H7 (cell line): ENCODE results near the gene TMEM45A. TPM values are rescaled to one million over a fixed set of nuclear protein-coding genes. Genes with fewer than 3 reads are reported as not detected.

Experiments
- DNase-seq: peaks from one replicate; pipeline ENCODE4 v3.0.0; 2012
- H3K27me3 ChIP-seq: 2 replicates; pipeline ENCODE4 v1.6.0; 2011; ENCODE audit warnings: mild to moderate bottlenecking, low read length; ENCODE audit not compliant: control insufficient read depth, insufficient read depth
- H3K36me3 ChIP-seq: replicated peaks from 2 replicates; pipeline ENCODE4 v1.5.1; 2011; ENCODE audit warnings: low read length; ENCODE audit not compliant: control insufficient read depth, insufficient read depth
- H3K4me3 ChIP-seq: 2 replicates; pipeline ENCODE4 v1.5.1; 2011; ENCODE audit warnings: low read depth, mild to moderate bottlenecking, control low read depth, low read length, moderate library complexity; ENCODE audit not compliant: insufficient read depth
- total RNA-seq: library from RNA; depleted of rRNA; stranded (reverse); fragments of >200 nt; shearing (Covaris generic); gene quantifications from 2 replicates; pipeline ENCODE4 v1.2.3, GENCODE V29; 2014

The TMEM45A gene
- total RNA-seq, 1 experiment from 2014 or later: 3.8 TPM

DNA sequence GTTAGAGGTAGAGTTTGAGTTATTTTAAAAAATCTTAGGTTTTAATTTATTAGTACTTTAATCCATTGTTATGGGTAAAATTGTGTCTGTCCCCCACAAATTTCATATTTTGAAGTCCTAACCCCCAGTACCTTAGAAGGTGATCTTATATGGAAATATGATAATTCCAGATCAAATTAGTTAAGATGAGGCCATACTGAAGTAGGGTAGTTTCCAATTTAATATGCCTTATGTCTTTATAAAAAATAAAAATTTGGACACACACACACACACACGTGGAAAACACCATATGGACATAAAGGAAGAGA, 98.4 kb downstream of the TMEM45A start:
- no peaks in the 10 kb centered on the region for H3K36me3 ChIP-seq
- DNase-seq: no peak
- no peak overlapping the region for H3K4me3 ChIP-seq
- H3K27me3 ChIP-seq: no peaks in the 10 kb centered on the region

DNA sequence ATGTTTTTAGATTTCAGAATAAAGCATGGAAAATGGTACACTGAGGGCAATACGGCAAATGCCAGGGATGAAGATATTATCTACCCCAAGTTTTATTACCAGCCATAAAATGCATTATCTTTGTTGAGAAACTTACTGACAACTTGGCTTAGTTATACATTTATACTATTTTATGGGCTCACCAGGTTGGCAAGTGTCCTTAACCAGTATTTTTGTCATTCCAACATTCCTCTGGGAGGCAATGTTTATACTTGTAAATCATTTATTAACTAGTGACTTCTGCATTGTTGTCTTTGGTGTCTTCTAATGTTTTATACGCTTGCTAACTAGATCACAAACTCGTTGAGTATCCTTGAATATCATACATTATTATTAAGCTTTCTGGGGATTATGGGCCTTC, 99.0 kb downstream of the TMEM45A start:
- H3K4me3 ChIP-seq: no peak overlapping the region
- no peaks in the 10 kb centered on the region for H3K36me3 ChIP-seq
- no peaks in the 10 kb centered on the region for H3K27me3 ChIP-seq
- no peak for DNase-seq

DNA sequence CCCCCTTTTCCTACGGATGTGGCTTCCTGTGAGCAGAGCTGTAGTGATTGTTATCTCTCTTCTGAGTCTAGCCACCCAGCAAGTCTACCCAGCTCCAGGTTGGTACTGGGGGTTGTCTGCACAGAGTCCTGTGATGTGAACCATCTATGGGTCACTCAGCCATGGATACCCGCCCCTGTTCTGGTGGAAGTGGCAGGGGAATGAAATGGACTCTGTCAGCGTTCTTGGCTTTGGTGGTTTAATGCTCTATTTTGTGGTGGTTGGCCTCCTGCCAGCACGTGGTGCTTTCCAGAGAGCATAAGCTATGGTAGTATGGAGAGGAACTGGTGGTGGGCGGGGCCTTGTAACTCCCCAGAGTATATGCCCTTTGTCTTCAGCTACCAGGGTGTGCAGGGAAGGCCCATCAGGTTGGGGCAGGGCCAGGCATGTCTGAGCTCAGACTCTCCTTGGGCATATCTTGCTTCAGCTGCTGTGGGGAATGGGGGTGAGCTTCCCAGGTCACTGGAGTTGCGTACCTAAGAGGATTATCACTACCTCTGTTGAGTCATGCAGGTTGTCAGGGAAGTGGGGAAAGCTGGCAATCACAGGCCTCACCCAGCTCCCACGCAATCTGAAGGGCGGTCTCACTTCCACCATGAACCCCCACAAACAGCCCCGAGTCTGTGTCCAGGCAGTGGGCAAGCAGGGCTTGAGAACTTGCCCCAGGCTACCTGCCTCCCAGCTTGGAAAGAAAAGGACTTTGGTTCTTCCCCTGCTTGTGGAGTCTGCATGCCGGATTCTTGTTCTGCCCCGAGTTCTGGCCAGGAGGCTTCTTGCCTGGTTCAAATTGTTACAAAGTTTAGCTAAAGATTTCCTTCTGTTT, 108.0 kb downstream of the TMEM45A start:
- DNase-seq: no peak
- Histone ChIP-seq H3K36me3 (no peaks in the 10 kb centered on the region), H3K4me3 (no peak overlapping the region), H3K27me3 (no peaks in the 10 kb centered on the region)

DNA sequence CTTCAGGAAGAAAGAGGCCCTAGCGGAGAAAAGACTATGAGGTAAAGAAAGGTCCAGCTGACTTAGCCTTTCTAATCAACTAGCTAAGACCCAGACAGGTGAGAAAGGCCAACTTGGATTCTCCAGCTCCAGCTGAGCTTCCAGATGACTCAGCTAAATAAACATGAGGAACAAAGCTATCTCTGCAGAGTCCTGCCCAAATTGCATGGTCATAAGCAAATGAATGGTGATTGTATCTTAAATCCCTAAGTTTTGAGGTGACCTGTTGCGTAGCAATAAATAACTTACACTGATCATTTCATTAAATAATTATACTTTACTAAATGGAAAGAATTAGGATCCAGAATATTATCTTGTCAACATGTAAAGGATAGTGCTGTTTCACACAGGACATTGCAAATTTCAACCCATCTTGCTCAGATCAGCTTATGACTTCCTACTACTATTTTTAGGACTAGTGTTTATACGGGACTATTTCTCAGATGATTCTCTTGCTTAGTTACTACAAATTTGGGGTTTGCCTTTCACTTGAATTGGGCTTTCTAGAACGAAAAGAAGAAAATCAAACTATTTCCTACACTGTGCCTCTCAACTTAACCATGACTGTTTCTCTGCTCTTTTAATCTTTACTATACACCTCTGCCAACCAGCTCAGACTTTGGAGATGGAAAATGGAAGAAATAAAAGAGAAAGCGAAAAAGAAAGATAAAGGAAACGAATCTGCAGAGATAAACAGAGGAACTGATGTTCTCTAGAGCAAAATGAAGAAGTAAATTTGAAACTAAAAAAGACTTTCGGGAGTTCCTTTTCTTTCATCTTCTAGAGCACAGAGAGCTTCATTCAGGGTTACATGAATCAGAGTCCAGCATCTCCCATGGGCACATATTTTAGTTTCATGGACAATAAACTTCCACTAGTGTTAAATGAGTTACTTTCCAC, 110.4 kb downstream of the TMEM45A start:
- no peak for DNase-seq
- Histone ChIP-seq H3K27me3 (no peaks in the 10 kb centered on the region), H3K4me3 (no peak overlapping the region), H3K36me3 (no peaks in the 10 kb centered on the region)

DNA sequence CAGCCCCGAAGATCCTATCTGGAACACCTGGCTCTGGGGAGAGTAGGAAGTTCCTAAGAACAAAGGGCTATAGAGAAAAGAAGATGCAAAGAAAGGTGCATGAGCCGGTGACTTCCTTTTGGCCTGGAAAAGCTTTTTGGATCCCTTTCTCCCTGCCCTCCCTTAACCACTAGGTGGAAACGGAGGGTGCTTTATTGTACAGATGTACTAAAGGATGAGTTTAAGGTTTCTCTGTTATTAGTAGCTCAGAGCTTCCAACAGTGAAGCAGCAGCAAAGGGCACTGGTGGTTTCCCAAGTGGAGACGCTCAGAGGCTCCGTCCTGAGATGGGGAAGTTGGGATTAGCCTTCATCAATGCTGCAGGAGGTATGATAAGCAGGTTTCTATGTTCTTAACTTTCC, 111.0 kb downstream of the TMEM45A start:
- H3K4me3 ChIP-seq: no peak overlapping the region
- H3K27me3 ChIP-seq: no peaks in the 10 kb centered on the region
- no peaks in the 10 kb centered on the region for H3K36me3 ChIP-seq
- DNase-seq: peak; percentile 22

DNA sequence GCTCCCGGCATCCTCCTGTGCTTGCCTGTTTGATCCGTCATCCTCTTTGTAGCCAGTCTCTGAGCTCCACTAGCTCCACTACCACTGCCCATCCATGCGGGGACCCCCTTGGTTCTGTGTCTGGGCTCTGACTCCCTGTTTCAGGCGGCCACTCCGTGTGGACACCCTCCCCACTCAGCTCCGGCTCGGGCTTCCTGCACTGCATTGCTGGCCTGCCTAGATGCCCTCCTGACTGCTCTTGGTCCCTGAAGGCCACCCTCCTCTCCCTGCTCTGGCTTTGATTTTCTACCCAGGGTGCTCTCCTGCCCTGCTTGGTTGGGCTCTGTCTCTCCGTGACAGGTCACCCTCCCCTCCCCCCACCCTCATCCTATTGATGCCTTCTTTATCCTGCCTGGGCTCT, 112.9 kb downstream of the TMEM45A start:
- H3K36me3 ChIP-seq: no peaks in the 10 kb centered on the region
- peak; percentile 5 for DNase-seq
- no peaks in the 10 kb centered on the region for H3K27me3 ChIP-seq
- H3K4me3 ChIP-seq: no peak overlapping the region

DNA sequence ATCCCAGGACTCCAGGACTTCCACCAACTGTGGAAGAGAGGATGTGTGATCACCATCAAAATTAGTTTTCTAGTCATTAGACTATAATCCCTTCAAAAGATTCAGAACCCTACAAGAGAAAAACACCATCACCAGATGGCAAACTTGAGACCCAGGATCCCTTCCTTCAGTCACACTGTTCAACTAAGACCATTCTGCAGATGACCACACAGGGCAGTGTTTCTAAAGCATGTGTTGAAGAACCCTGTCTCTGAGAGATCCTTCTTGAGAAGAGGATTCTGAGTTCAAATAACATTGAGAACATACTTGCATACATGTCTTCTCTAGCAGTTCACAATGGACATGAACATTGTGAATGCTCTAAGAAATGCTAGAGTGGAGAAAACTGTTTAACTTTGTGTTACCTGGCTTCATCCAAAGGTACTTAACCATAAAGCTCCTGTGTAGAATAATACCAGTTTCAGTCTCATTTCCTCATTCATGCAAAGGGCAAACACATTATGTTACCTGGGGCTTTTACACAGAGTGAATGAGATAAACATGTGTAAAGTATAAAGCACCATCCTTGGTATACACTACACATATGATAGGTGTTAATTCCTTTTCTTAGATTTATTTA, 114.6 kb downstream of the TMEM45A start:
- Histone ChIP-seq H3K36me3 (no peaks in the 10 kb centered on the region), H3K27me3 (no peaks in the 10 kb centered on the region), H3K4me3 (no peak overlapping the region)
- DNase-seq: no peak

DNA sequence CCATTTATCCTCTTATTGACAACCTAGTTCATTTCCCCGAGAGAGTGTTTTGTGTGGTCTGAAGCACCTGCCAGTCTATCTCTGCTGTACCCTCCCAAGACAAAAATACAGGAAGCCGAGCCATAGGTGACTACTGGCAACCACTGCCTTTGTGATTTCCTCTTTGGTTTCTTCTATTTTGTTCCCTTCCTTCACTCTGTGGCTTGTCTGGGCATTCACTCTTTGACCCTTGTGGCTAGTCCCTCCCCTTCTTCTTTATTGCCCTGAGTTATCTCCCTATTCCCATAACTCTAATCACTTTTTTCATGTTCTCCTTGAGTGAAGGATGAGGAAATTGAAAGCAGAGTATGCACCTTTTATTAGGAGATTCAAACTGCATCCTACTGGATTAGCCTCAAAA, 116.9 kb downstream of the TMEM45A start, which contains the start of gene ADGRG7:
Gene ADGRG7, plus strand, starts transcription at position 297 of the 400 bp plus-strand sequence. CDS start 256 bp downstream, outside the sequence.
- Histone ChIP-seq H3K4me3 (no peak within 1 kb of the TSS), H3K27me3 (no peaks in the 10 kb centered on the region), H3K36me3 (no peaks in the 10 kb centered on the region)
- no peak for DNase-seq

DNA sequence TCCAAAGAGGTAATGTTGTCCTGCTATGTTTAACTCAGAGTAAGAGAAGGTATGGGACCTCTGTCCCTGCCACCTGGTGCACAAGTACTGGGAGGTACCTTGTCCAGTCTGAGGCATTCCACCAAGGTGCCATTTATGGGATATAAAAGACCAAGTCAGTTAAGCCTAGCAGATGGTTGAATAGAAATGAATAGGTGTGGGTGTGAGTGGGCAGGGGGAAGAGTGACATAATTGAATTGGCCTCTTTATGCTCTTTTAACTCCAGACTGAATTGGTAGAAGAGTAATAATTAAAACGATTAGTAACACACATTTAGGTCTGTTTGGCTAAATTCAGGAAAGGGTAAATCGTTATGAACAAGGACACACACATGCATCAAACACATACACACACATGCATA, 117.5 kb downstream of the TMEM45A start:
- no peaks in the 10 kb centered on the region for H3K36me3 ChIP-seq
- no peak overlapping the region for H3K4me3 ChIP-seq
- DNase-seq: no peak
- H3K27me3 ChIP-seq: no peaks in the 10 kb centered on the region

DNA sequence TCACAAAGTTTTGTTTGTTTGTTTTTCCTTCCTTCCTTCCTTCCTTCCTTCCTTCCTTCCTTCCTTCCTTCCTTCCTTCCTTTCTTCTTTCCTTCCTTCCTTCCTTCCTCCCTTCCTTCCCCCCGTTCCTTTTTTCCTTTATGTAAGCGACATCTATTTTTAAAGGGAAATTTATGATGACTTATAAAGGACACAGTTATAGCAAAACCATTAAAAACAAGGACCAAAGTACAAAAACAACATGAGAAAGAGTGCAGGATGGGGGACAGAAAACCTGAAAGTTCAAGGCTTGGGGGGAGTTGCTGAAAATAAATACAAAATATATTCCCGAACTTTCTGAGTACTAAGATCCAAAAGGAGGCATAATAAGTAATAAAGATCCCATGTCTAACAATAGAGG, 118.8 kb downstream of the TMEM45A start:
- Histone ChIP-seq H3K4me3 (no peak overlapping the region), H3K27me3 (no peaks in the 10 kb centered on the region)
- DNase-seq: no peak

DNA sequence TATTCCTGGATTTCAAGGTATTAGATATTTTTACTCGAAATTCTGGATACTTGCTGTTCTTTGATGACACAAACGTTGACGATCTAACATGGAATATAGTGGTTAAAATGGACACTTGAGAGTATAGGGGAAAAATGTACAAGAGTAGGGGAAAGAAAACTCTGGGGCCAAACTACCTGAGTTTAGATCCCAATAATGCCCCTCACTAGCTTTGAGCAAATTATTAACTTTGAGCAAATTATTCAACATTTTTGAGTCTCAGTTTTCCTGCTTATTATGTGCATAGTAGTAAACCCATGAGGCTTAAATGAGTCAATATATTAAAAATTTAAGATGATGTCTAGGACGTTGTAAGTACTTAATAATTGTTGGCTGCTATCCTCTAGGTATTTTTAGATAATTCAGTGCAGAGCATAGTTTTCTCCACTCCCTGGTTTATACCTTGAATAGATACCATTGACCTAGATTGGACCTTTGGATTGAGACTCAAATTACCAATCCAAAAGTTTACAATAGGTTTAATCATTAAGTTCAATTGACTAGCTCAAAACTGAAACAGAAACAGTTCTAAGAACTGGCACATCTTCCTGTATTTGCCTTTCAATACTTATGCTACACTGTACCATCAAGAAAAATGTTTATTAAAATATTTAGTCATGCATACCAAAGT, 121.4 kb downstream of the TMEM45A start:
- DNase-seq: no peak
- Histone ChIP-seq H3K36me3 (no peaks in the 10 kb centered on the region), H3K27me3 (no peaks in the 10 kb centered on the region), H3K4me3 (no peak overlapping the region)

More for the DNA sequence above, 118.8 kb downstream of the TMEM45A start:
- no peaks in the 10 kb centered on the region for H3K36me3 ChIP-seq

DNA sequence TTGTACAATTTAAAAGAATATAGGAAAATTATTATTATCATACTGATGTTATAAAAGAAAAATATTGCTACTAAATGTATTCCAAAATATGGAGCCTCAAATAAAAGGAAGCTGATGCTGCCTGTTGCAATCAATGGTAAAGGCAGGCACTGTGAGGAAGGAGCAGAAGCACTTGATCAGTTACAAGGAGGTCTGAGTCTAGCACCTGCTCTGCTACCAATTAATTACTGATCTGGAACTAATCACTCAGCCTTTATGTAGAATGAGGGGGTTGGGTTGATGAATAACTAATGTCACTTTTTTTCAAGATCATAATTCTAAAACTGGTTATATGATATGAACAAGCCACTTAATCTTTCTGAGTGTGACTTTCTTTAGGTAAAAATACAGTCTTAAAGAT, 122.5 kb downstream of the TMEM45A start:
- H3K27me3 ChIP-seq: no peaks in the 10 kb centered on the region
- H3K4me3 ChIP-seq: no peak overlapping the region
- DNase-seq: no peak
- no peaks in the 10 kb centered on the region for H3K36me3 ChIP-seq

DNA sequence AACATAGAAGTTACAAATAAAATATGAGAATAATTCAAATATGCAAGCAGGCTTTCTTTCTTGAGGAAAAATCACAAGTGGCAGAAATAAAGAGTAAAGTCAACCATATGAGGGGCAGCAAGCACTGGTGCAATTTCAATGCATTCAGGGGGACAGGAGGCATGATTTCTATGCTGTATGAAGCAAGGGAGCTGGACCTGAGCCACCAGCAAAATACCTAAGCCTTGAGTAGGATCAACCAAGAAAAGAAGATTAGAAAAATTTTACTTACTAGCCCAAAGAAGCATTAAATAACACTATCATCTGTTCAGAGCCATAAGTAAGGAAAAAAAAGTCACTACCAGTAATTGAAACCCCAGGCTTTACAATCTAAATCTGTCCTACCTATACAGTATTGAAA, 123.3 kb downstream of the TMEM45A start:
- no peak overlapping the region for H3K4me3 ChIP-seq
- no peak for DNase-seq
- H3K27me3 ChIP-seq: no peaks in the 10 kb centered on the region
- H3K36me3 ChIP-seq: no peaks in the 10 kb centered on the region

DNA sequence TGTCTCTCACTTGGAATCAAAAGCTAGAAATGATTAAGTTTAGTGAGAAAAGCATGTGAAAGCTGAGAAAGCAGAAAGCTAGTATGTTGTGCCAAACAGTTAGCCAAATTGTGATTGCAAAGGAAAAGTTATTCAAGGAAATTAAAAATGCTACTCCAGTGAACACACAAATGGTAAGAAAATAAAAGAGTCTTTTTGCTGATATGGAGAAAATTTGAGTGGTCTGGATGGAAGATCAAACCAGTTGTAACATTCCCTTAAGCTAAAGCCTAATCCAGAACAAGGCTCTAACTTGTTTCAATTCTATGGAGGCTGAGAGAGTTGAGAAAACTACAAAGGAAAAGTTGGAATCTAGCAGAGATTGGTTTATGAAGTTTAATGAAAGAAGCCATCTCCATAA, 128.8 kb downstream of the TMEM45A start:
- Histone ChIP-seq H3K27me3 (no peaks in the 10 kb centered on the region), H3K36me3 (no peaks in the 10 kb centered on the region), H3K4me3 (no peak overlapping the region)
- no peak for DNase-seq
